Glomerular endothelial cell (primary cell): Measurements from ENCODE around the gene PRMT5. TPM values are rescaled to one million over a fixed set of nuclear protein-coding genes. Genes with fewer than 3 reads are reported as not detected.

Experiments used
- DNase-seq: peaks from one replicate; pipeline ENCODE4 v3.0.0-alpha.2; 2011; ENCODE audit warnings: low read depth, low spot score; ENCODE audit errors: extremely low read depth
- total RNA-seq: library from RNA; depleted of rRNA; stranded (reverse); fragments of >200 nt; gene quantifications from 2 replicates; pipeline ENCODE4 v1.2.3, GENCODE V29; 2015

PRMT5 gene
- total RNA-seq, 1 donor from 2014 or later, result 44.9 TPM

DNA sequence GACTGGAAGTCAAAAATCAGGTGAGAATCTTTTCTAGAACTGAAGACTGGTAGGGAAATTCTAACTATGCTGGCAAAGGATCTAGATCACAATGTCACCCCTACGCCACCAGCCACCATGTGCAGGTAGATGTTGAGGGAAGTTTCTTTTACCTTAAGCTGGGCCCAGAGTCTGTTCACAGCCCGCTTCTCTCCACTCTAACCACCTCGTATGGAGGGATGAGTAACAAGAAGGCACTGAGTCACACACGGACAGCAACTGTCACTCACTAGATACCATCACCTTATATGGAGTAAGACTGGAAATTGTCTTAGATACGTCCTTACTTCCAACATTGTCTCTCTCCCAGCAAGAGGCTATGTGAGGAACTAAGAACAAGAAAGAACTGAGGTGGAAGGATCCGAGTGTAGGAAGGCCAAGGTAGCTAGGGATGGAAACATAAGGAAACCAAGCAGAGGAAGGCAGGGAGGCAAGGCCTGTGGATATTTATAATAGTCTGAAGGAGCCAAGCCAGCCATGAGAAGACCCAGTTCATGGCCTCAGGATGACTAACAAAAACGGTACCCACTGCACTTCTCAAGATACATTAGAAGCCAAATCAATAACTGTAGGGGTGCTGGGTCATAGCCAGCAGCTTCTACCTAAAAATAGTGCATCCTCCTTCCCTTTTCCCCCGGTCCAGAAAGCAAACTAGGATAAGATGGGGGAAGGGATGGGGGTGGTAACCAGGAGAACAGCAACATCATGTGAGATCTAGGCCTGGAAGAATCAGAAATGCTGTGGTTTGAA is 30.7 kb downstream of the PRMT5 start:
- DNase-seq, result no peak

DNA sequence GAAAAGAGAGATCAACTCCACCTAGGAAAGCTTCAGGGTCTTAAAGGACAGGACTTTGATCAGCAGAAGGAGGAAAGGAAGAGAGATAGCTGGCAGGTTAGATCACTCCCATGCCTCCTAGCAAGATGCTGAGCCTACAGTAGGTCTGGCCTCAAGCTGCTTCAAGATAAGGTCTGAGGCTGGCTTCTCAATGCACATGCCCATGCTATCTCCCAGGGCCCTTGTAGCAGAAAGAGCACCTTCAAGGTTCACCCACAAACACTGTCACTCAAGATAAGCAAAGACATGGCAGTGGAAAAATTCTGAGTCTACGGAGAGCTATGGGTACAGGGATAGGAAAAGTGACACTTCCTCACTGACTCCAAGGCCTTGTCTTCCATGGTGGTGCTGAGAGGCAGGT is 31.8 kb downstream of the PRMT5 start:
- DNase-seq, result no peak

DNA sequence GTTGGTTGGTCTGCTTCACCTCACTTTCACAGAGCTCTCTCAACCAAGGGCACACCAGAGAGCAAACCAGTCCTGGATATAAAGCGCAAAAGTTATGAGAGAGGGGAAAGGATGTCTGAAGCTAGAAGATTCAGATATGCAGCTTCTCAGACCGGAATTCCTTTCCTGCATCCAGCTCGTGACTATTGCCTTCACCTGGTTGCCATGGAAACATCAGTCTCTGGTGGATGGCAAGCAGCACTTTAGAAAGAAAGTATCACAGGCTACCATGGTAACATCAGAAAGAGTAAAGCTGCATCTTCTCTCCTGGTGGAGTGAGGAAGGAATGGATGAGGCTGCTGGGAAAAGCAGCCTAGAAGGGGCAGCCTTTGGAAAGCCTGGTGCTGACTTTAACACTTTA is 32.4 kb downstream of the PRMT5 start:
- DNase-seq, result no peak

- no peak for DNase-seq
These were observed 32.8 kb downstream of the PRMT5 start for GRCh38 chr14:22896356-22896755.

GRCh38 chr14:22895402-22895801 is 33.8 kb downstream of the PRMT5 start:
- DNase-seq, result no peak

DNA sequence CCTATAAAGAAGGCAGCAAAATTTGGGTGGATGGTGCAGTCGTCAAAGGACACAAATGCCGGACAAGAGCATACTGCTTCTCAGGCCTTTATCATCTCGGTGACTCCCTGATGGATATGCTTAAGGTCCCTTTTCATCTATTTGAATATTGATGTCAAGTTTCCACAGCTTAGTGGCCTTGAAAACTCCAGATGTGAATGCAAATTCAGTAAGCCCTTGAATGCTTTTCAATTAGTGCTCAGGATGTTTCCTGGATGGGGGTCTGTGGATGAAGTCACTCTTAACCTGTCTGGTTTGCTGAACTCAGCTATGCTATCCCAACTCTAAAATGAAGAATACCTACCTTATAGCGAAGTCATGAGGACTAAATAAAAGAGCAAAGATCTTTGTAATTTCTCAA is 35.5 kb downstream of the PRMT5 start:
- DNase-seq, result no peak

- DNase-seq, result no peak
These were observed 36.7 kb downstream of the PRMT5 start for GRCh38 chr14:22892488-22892887.

- DNase-seq, result no peak
These were observed 38.8 kb downstream of the PRMT5 start for GRCh38 chr14:22890416-22890815.

- DNase-seq, result no peak
These were observed 40.5 kb downstream of the PRMT5 start for GRCh38 chr14:22888662-22889061.

DNA sequence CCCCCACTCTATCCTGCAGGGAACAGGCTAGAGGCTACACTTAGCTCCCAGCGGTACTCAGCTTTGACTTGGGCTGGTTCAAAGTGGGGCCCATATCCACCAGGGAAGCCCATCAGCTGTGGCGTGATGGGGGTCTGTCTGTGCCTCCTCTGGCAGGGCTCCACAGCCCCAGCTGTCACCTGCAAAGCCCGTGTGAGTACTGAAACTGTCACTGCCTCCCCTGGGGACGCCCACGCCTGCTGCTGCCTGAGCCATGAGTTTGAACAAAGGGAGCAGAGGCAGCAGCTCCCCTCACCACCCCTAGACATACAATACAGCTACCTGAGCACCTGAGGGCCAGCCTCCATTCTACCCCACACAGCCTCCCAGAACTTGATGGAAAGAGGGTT is 41.2 kb downstream of the PRMT5 start:
- no peak for DNase-seq

DNA sequence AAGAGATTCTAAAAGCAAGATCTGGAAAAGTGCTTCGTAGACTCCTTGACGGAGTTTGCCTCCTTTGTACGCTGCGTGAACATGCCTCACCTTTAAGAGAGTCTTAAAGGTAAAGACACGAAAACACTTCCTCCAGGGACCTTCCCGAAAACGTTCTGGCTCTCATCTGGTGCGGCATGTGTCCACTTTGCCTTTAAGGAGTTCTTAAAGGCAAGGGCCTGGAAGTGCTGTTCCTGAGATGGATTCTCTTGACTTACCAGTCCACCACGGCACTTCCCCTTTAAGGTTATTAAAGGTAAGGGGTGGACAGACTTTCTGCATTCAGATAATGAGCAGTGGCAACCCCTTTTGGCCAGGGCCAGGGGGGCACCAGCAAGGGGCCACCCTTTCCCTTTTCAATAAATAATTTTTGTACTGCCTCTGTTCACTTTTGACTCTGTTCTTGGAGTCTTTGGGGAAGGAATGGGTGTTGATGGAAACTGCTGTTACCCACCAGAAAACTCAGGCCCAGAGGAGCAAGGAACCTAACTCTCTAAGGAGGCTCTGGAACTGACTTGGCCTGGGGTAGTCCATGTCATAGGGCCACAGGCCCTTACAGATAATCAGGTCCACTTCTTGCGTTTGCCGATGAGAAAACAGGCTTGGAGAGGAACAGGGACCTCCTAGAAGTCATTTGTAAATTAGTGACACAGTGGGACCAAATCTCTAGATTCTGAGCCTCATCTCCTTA is 41.8 kb downstream of the PRMT5 start:
- DNase-seq, result no peak

- DNase-seq, result no peak
These were observed 42.5 kb downstream of the PRMT5 start for GRCh38 chr14:22886500-22887259.

GRCh38 chr14:22885975-22886374 is 43.2 kb downstream of the PRMT5 start:
- DNase-seq, result no peak

- no peak for DNase-seq
These were observed 44.2 kb downstream of the PRMT5 start for GRCh38 chr14:22884738-22885523.

DNA sequence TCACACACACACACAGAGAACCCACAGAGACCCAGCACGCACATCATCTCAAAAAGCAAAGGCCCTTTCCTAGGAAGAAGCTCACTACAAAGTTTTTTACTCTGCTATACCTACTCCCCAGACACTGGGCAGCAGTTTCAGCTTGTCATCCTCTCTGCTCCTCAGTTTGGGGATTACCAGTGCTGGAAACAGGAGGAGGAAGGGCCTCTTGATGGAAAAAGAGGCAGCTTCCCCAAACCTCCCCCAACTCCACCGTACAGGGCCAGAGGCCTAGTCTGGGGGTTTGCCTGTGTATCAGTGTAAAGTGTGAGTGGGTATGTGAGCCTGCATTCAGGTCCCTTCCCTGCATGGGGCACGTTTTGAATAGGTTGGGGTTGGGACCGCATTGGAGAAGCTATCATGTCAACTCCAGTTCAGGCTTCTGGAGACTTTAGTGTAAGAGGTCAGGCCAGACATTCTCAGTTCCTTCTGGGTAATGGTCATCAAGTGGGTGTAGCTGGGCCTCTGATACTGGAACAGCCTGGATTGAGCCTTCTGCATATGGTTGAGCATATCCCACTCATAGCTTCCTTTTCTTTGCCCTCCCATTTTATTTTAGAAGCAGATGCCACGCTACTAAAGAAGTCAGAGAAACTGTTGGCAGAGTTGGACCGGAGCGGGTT is 45.0 kb downstream of the PRMT5 start:
- DNase-seq, result no peak

DNA sequence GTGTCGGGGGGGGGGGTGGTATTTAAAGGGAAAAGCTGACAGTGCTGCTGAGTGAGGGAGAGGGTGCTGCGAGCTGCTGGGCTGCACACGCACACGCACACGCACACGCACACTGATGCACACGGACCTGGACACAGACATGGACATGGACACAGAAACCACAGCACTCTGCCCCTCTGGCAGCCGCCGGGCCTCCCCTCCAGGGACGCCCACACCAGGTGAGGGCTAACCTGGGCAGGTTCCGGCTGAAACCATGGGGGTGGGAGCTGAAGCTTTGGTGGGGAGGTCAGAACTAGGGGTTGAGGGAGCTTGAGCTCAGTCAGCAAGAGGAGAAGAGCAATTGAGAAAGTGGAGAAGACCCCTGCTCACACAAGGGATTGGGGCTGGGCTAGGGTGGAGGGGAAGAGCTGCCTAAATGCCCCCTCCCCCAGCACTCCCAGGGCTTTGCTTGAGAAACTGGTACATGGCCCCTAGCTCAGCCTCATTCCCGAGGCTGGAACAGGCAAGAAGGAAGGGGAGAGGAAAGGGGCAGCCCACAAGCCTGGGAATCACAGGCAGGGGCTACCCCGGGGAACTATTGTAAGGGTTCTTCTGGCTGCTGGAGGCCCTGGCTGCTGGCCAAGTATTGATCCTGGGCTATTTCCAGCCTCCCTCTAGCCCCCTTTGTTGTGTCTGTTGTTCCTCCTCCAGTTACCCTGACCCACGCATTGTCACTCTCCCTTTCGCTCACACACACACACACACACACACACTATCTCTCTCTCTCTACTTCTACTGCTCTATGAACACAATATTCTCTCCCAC is 45.8 kb downstream of the PRMT5 start, which contains the start of gene REM2:
REM2 (plus strand) TSS at position 50 of the 804 bp plus-strand sequence; CDS start at position 116, 66 bp downstream.
- DNase-seq, result no peak

- no peak for DNase-seq
These were observed 46.5 kb downstream of the PRMT5 start for GRCh38 chr14:22882529-22883172.

DNA sequence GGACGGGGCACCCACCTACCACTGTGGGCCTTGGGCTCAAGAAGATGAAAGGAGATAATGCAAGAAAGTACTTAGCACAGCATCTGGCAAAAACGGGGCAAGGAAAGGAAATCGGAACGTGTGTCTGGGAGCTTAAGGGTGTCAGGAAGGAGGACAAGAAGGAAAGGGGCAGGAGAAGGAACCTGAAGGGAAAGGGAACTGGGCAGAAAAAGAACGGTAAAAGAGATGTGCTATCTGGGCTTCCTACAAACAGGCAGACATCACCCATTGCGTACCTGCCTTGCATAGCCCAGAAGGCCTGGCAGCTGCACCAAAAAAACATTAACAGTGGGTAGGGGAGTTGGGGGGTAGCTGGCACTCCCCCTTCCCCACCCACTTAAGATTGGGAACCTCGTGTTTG is 47.1 kb downstream of the PRMT5 start:
- no peak for DNase-seq
